HUDEP-2 (cell line): ENCODE data around the gene RAD52.

Source experiments
- DNase-seq, 76 experiments: peaks; one replicate each; lab custom pipeline; 2025; ENCODE audit not compliant: unreplicated experiment in 76 of 76; lab: John Stamatoyannopoulos, UW

RAD52 gene

GRCh38 chr12:880656-881055, 68.8 kb downstream of the RAD52 start:
- DNase-seq: no peak

DNA sequence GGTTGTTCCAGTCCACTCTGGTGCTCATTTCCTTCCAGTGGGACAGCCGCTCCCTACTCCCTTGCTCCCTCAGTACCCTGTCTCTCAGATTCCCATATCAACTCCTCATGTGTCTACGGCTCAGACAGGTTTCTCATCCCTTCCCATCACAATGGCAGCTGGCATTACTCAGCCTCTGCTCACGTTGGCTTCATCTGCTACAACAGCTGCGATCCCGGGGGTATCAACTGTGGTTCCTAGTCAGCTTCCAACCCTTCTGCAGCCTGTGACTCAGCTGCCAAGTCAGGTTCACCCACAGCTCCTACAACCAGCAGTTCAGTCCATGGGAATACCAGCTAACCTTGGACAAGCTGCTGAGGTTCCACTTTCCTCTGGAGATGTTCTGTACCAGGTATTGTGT, 69.9 kb downstream of the RAD52 start:
- DNase-seq: no peak

DNA sequence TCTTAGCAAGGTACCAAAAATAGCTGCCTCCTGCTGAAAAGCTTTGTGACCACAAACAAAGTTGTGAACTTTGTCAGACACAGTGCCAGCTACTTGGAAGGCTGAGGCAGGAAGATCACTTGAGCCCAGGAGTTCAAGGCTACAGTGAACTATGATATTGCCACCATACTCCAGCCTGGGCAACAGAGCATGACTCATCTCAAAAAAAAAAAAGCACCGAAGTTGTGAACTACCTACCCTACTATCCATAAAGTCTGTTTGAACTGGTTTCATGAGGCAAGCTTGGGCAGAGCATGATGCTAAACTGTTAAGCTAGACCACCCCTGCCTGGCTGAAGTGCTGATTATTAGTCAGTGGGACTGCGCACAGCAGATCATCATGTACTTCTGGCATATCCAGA, 75.5 kb downstream of the RAD52 start:
- DNase-seq: peak in 1 of 76 experiments; percentile 9

DNA sequence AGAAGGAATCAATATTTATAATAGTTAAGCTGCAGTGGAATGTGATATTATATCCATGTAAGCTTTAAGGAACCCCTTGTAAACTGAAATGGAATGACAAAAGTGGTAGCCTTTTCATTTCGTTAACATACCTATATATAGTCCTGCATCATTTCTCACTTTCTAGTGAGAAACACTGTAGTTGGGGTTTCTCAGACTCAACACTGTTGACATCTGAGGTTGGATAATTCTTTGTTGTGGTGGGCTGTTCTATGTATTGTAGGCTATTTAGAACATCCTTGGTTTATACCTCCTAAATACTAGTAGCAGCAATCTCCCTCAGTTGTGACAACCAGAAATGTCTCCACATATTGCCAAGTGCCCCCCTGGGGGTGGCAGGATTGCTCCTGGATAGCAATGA, 79.1 kb downstream of the RAD52 start:
- DNase-seq: no peak

GRCh38 chr12:868722-869121, 80.8 kb downstream of the RAD52 start:
- no peak for DNase-seq

- no peak for DNase-seq
These were observed 81.6 kb downstream of the RAD52 start for GRCh38 chr12:867905-868304.

GRCh38 chr12:865614-866013, 83.9 kb downstream of the RAD52 start:
- no peak for DNase-seq

DNA sequence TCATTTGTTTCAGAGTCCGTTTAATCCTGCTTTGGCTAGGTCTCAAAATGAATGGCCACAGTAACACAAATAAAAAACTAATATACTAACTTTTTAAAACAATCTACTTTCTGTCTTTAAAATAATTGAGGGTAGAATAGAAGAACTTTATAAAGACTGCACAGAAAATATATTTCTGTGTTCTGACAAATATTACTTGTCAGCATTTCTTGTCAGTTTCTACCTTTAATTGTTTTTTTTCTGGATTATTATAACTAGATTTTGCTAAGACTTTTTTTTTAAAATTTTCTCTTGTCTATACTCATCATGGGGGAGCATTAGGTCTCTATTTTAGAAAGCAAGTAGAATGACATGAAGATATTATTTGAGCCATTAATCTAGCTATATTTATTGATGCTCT, 86.2 kb downstream of the RAD52 start:
- DNase-seq: no peak

GRCh38 chr12:862303-862911, 87.1 kb downstream of the RAD52 start:
- DNase-seq: no peak
